Measurements from ENCODE around the gene AP3S2. TPM values are rescaled to one million over a fixed set of nuclear protein-coding genes. Genes with fewer than 3 reads are reported as not detected.
A peak's percentile ranks its signal among the peaks of the same experiment; 100 is the strongest.
"Not testable (repeated sequence)": the region's sequence is repeated elsewhere in the genome, so short reads cannot be mapped to it uniquely, and the experiment has no call there.

Gene AP3S2
- total RNA-seq, 1 experiment from 2014 or later: 123 TPM

- in situ Hi-C loops (cut with HindIII; ENCODE audit: low pct_unique_long_range_greater_than_20kb, low sequenced_read_pairs): no loop called here
- no peak for DNase-seq (ENCODE audit: low read depth)
Measured at GRCh38 chr15:89847101-89847500, 46.7 kb downstream of the AP3S2 start.

- in situ Hi-C loops (cut with HindIII; ENCODE audit: low pct_unique_long_range_greater_than_20kb, low sequenced_read_pairs): no loop called here
- DNase-seq (ENCODE audit: low read depth): peak; percentile 82
Measured at GRCh38 chr15:89845305-89845893, 48.4 kb downstream of the AP3S2 start.

- no peak for DNase-seq (ENCODE audit: low read depth)
- in situ Hi-C loops (cut with HindIII; ENCODE audit: low pct_unique_long_range_greater_than_20kb, low sequenced_read_pairs): no loop called here
Measured at GRCh38 chr15:89841962-89842361, 51.8 kb downstream of the AP3S2 start.

- DNase-seq (ENCODE audit: low read depth): no peak
- in situ Hi-C loops (cut with HindIII; ENCODE audit: low pct_unique_long_range_greater_than_20kb, low sequenced_read_pairs): no loop called here
Measured at GRCh38 chr15:89841306-89841705, 52.5 kb downstream of the AP3S2 start.

GRCh38 chr15:89839167-89839810, 54.5 kb downstream of the AP3S2 start:
- in situ Hi-C loops (cut with HindIII; ENCODE audit: low pct_unique_long_range_greater_than_20kb, low sequenced_read_pairs): no loop called here
- no peak for DNase-seq (ENCODE audit: low read depth)

GRCh38 chr15:89837830-89838178, 56.0 kb downstream of the AP3S2 start:
- no peak for DNase-seq (ENCODE audit: low read depth)
- in situ Hi-C loops (cut with HindIII; ENCODE audit: low pct_unique_long_range_greater_than_20kb, low sequenced_read_pairs): no loop called here

GRCh38 chr15:89837134-89837829, 56.5 kb downstream of the AP3S2 start:
- no peak for DNase-seq (ENCODE audit: low read depth)

GRCh38 chr15:89836267-89837133, 57.3 kb downstream of the AP3S2 start:
- no peak for DNase-seq (ENCODE audit: low read depth)

More at GRCh38 chr15:89837134-89837829, 56.5 kb downstream of the AP3S2 start:
- in situ Hi-C loops (cut with HindIII; ENCODE audit: low pct_unique_long_range_greater_than_20kb, low sequenced_read_pairs): no loop called here

GRCh38 chr15:89835176-89835564, 58.6 kb downstream of the AP3S2 start:
- no peak for DNase-seq (ENCODE audit: low read depth)
- in situ Hi-C loops (cut with HindIII; ENCODE audit: low pct_unique_long_range_greater_than_20kb, low sequenced_read_pairs): no loop called here

More at GRCh38 chr15:89836267-89837133, 57.3 kb downstream of the AP3S2 start:
- in situ Hi-C loops (cut with HindIII; ENCODE audit: low pct_unique_long_range_greater_than_20kb, low sequenced_read_pairs): no loop called here

- in situ Hi-C loops (cut with HindIII; ENCODE audit: low pct_unique_long_range_greater_than_20kb, low sequenced_read_pairs); DNase-seq (ENCODE audit: low read depth): not testable (repeated sequence)
Measured at GRCh38 chr15:89834465-89835175, 59.2 kb downstream of the AP3S2 start.

- in situ Hi-C loops (cut with HindIII; ENCODE audit: low pct_unique_long_range_greater_than_20kb, low sequenced_read_pairs): no loop called here
- no peak for DNase-seq (ENCODE audit: low read depth)
Measured at GRCh38 chr15:89833966-89834365, 59.8 kb downstream of the AP3S2 start.

GRCh38 chr15:89830639-89831038, 63.2 kb downstream of the AP3S2 start:
- DNase-seq (ENCODE audit: low read depth): no peak
- in situ Hi-C loops (cut with HindIII; ENCODE audit: low pct_unique_long_range_greater_than_20kb, low sequenced_read_pairs): no loop called here

GRCh38 chr15:89829616-89830440, 64.0 kb downstream of the AP3S2 start:
- in situ Hi-C loops (cut with HindIII; ENCODE audit: low pct_unique_long_range_greater_than_20kb, low sequenced_read_pairs): no loop called here

GRCh38 chr15:89829161-89829560, 64.6 kb downstream of the AP3S2 start:
- no peak for DNase-seq (ENCODE audit: low read depth)
- in situ Hi-C loops (cut with HindIII; ENCODE audit: low pct_unique_long_range_greater_than_20kb, low sequenced_read_pairs): no loop called here

More at GRCh38 chr15:89829616-89830440, 64.0 kb downstream of the AP3S2 start:
- DNase-seq (ENCODE audit: low read depth): no peak

- peak; percentile 25 for DNase-seq (ENCODE audit: low read depth)
- in situ Hi-C loops (cut with HindIII; ENCODE audit: low pct_unique_long_range_greater_than_20kb, low sequenced_read_pairs): no loop called here
Measured at GRCh38 chr15:89828281-89829145, 65.3 kb downstream of the AP3S2 start.

GRCh38 chr15:89827829-89828228, 66.0 kb downstream of the AP3S2 start:
- in situ Hi-C loops (cut with HindIII; ENCODE audit: low pct_unique_long_range_greater_than_20kb, low sequenced_read_pairs): no loop called here
- DNase-seq (ENCODE audit: low read depth): no peak

Data from Caki2 (cell line).